ENCODE measurements around the gene PDE4DIP. TPM values are rescaled to one million over a fixed set of nuclear protein-coding genes. Genes with fewer than 3 reads are reported as not detected.
"Not testable (repeated sequence)": the region's sequence is repeated elsewhere in the genome, so short reads cannot be mapped to it uniquely, and the experiment has no call there.

Gene PDE4DIP
- total RNA-seq, 2 donors from 2014 or later, result 17.8 to 33.8 TPM

- not testable (repeated sequence) for H3K36me3 Mint-ChIP-seq; DNase-seq (ENCODE audit: low spot score); H3K27me3 Mint-ChIP-seq; ATAC-seq; H3K4me3 Mint-ChIP-seq; H3K27ac Mint-ChIP-seq; H3K4me1 Mint-ChIP-seq (ENCODE audit: low read depth in 2 of 2); H3K9me3 Mint-ChIP-seq
These were observed 114.1 kb downstream of the PDE4DIP start for GRCh38 chr1:148958343-148958742.

DNA sequence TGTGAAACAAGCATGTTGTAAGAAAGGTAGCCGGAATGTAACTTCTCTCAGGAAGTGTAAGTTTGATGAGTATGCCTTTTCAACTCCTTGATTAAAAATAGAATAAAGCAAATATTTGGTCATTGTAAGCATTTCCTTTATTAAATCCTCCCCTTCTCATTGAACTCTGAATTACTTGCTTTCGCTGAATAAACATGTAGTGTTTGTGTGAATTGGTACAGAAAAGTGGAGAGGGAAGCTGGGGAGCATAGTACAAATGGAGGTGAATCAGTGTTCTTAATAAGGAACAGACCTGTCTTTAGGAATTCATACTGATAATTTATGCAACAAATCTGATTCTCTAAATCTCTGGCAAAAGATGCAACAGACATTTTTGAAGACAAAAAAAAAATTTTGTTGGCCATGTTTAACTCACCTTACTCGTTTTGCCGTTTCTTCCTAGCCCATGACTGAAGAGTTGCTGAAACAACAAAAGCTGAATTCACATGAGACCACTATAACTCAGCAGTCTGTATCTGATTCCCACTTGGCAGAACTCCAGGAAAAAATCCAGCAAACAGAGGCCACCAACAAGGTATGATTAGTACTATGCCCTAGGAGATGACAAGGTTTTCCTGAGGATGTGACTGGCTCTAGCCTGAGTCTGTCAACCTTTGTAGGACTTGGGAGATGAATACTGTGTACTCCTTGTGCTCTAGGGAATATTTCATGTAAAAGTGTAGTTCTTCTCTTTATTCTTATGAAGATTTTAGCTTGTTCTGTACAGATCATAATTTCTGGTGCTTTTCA, 116.2 kb downstream of the PDE4DIP start:
- not testable (repeated sequence) for H3K27me3 Mint-ChIP-seq; H3K4me1 Mint-ChIP-seq (ENCODE audit: low read depth in 2 of 2); H3K4me3 Mint-ChIP-seq; H3K27ac Mint-ChIP-seq; DNase-seq (ENCODE audit: low spot score); H3K36me3 Mint-ChIP-seq; H3K9me3 Mint-ChIP-seq; ATAC-seq

- not testable (repeated sequence) for H3K27me3 Mint-ChIP-seq; H3K27ac Mint-ChIP-seq; H3K9me3 Mint-ChIP-seq; ATAC-seq; DNase-seq (ENCODE audit: low spot score); H3K36me3 Mint-ChIP-seq; H3K4me3 Mint-ChIP-seq; H3K4me1 Mint-ChIP-seq (ENCODE audit: low read depth in 2 of 2)
These were observed 118.1 kb downstream of the PDE4DIP start for GRCh38 chr1:148962127-148962857.

DNA sequence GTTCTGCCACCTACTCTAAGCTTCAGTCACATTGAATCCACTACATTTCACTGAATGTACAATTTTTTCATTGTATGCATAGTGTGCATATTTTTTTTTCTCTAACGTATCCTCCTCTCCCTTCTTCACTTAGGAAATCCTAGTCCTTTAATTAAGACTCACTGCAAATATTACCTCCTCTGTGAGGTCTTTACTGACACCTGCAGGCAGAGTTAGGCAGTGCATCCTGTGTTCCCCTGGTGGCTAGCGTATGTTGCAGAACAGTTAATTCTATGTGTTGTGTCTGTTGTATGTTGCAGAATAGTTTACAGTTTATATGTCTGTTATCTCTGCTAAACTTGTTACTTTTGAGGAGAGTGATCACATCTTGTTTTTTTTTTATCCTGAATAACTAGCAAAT, 121.9 kb downstream of the PDE4DIP start:
- not testable (repeated sequence) for H3K4me1 Mint-ChIP-seq (ENCODE audit: low read depth in 2 of 2); H3K27me3 Mint-ChIP-seq; H3K36me3 Mint-ChIP-seq; H3K27ac Mint-ChIP-seq; DNase-seq (ENCODE audit: low spot score); H3K4me3 Mint-ChIP-seq; H3K9me3 Mint-ChIP-seq
- peak; percentile 84 to 86 for ATAC-seq

DNA sequence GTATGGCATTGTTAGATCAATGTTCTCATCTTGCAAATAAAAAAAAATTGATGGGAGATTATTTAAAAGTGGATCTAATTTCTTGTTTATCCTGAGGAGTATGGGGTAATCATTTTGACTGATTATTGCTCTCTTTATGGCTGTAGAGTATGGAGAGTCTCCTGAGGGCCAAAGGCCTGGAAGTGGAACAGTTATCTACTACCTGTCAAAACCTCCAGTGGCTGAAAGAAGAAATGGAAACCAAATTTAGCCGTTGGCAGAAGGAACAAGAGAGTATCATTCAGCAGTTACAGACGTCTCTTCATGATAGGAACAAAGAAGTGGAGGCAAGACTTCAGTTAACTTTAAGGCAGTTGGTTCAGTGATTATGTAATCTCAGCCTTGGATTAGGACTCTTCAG, 123.4 kb downstream of the PDE4DIP start:
- H3K36me3 Mint-ChIP-seq; H3K9me3 Mint-ChIP-seq; DNase-seq (ENCODE audit: low spot score); H3K27ac Mint-ChIP-seq; H3K4me3 Mint-ChIP-seq; H3K4me1 Mint-ChIP-seq (ENCODE audit: low read depth in 2 of 2); H3K27me3 Mint-ChIP-seq; ATAC-seq: not testable (repeated sequence)

DNA sequence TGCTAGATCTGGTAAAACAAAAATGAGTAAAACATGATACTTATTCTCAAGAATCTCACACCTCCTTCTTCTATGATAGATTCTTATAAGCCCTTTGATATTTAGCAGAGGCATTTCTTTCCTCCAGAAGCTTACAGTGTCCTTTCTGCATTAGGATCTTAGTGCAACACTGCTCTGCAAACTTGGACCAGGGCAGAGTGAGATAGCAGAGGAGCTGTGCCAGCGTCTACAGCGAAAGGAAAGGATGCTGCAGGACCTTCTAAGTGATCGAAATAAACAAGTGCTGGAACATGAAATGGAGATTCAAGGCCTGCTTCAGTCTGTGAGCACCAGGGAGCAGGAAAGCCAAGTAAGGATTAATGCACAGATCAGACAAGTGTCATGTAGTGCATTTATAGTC, 124.5 kb downstream of the PDE4DIP start:
- ATAC-seq; H3K36me3 Mint-ChIP-seq; DNase-seq (ENCODE audit: low spot score); H3K27me3 Mint-ChIP-seq; H3K4me1 Mint-ChIP-seq (ENCODE audit: low read depth in 2 of 2); H3K4me3 Mint-ChIP-seq; H3K27ac Mint-ChIP-seq; H3K9me3 Mint-ChIP-seq: not testable (repeated sequence)

GRCh38 chr1:148969126-148969525, 124.9 kb downstream of the PDE4DIP start:
- not testable (repeated sequence) for H3K27me3 Mint-ChIP-seq; H3K4me1 Mint-ChIP-seq (ENCODE audit: low read depth in 2 of 2); ATAC-seq; DNase-seq (ENCODE audit: low spot score); H3K9me3 Mint-ChIP-seq; H3K4me3 Mint-ChIP-seq; H3K27ac Mint-ChIP-seq; H3K36me3 Mint-ChIP-seq

DNA sequence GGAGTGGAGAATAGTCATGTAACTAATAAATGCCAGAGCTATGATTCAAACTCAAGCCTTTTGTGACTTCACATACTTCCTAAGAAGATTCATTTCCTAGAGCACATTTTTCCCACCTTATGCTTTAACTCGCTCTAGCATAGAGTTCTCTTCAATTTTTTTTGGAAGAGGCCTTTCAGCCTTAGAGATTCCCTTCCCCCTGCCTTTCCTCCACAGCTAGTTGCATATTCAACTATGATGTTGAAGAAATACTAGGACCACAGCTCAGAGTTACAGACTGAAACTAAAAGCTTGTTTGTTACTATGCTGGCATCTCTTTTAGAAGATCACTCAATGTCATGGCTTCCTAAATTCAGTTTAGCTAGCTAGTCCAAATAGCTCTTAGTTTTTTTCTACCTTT, 131.2 kb downstream of the PDE4DIP start:
- Mint-ChIP-seq H3K36me3 (peaks cover 13% of the 10 kb centered on the region), H3K4me1 (ENCODE audit: low read depth in 2 of 2) (peaks cover 7 to 10% of the 10 kb centered on the region in 2 donors), H3K4me3 (peak overlapping the region; percentile 71), H3K27ac (peak overlapping the region; percentile 70 to 86)
- H3K9me3 Mint-ChIP-seq; DNase-seq (ENCODE audit: low spot score); H3K27me3 Mint-ChIP-seq: not testable (repeated sequence)
- ATAC-seq, result peak in 1 of 2 donors; percentile 70

DNA sequence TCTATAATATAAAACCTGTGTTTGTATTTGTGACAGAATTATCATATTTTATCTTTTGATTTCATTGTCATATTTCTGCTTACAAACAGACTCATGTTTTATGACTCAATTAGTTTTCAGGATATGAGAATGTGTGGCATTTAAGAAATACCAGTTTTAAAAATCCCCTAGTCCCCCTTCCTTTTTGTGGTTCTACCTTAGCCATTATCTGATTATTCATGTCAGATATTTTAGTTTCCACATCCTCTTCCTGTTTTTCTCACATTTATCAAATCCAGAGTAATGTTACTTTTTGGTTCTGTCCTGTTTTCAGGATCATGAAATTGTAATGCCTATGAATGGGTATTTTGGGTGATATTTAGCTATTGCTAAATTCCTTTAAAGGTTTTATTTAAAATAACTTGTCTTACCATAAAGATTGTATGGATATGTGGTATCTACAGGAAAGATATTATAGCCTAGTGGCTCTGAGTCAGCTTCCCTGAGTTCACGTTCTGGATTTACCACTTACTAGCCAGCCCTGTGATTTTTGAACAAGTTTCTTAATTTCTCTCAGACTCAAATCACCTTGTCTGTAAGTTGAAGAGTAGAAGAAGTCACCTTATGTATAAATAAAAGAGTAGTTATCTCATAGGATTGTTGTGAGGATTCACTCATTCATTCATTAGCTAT, 131.8 kb downstream of the PDE4DIP start:
- peaks cover 7 to 10% of the 10 kb centered on the region in 2 donors for H3K4me1 Mint-ChIP-seq (ENCODE audit: low read depth in 2 of 2)
- peak; percentile 72 to 85 for ATAC-seq
- peak overlapping the region; percentile 71 for H3K4me3 Mint-ChIP-seq
- not testable (repeated sequence) for DNase-seq (ENCODE audit: low spot score); H3K27me3 Mint-ChIP-seq; H3K9me3 Mint-ChIP-seq
- H3K27ac Mint-ChIP-seq, result peak overlapping the region; percentile 70 to 86
- peaks cover 17% of the 10 kb centered on the region for H3K36me3 Mint-ChIP-seq

GRCh38 chr1:148977785-148978184, 133.6 kb downstream of the PDE4DIP start:
- H3K27me3 Mint-ChIP-seq; H3K4me3 Mint-ChIP-seq; DNase-seq (ENCODE audit: low spot score): not testable (repeated sequence)

DNA sequence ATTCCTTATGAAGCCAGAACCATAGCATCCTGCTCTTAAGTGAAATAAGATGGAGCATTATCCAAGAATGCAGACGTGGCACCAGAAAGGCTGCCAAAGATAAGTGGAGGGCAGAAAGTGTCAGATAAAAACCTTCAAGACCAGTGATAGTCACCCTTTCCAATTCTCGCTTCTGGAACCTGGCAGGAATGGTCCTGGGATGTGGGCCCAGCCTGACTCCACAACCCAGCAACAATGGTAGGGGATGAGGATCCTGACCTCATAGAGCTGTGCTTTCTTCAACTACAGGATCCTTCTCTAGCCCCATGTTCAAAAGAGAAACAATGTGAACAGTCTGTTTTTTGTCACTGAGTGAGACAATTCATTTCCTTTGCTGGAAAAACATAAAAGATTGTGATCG, 145.2 kb downstream of the PDE4DIP start:
- peaks cover 10 to 12% of the 10 kb centered on the region in 2 donors for H3K27me3 Mint-ChIP-seq
- not testable (repeated sequence) for H3K4me1 Mint-ChIP-seq (ENCODE audit: low read depth in 2 of 2); H3K4me3 Mint-ChIP-seq; H3K9me3 Mint-ChIP-seq; H3K27ac Mint-ChIP-seq; H3K36me3 Mint-ChIP-seq; DNase-seq (ENCODE audit: low spot score); ATAC-seq

More at GRCh38 chr1:148977785-148978184, 133.6 kb downstream of the PDE4DIP start:
- ATAC-seq, H3K27ac Mint-ChIP-seq, H3K9me3 Mint-ChIP-seq: not testable (repeated sequence)
- Mint-ChIP-seq H3K4me1 (ENCODE audit: low read depth in 2 of 2) (peaks cover 7 to 10% of the 10 kb centered on the region in 2 donors), H3K36me3 (peaks cover 22% of the 10 kb centered on the region)

GRCh38 chr1:148990233-148990788, 146.1 kb downstream of the PDE4DIP start:
- ATAC-seq; H3K4me3 Mint-ChIP-seq; H3K27ac Mint-ChIP-seq; H3K36me3 Mint-ChIP-seq; H3K9me3 Mint-ChIP-seq; DNase-seq (ENCODE audit: low spot score); H3K4me1 Mint-ChIP-seq (ENCODE audit: low read depth in 2 of 2): not testable (repeated sequence)
- peaks cover 10 to 12% of the 10 kb centered on the region in 2 donors for H3K27me3 Mint-ChIP-seq

DNA sequence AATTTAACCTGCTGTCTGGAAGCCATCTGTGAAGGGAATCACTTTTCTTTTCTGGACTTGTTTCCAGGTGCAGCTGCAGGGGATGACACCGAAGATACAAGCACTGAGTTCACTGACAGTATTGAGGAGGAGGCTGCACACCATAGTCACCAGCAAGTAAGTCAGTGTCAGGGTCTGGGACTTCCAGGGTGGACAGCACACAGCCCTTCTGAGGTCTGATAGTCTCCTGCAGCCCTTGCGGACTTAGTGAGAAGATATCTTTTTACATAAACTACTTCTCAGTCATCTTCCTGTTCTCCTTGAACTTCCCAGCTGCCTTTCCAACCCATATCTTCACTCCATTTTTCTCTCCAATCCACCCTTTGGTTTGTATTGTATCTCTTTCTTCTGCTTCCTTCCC, 147.6 kb downstream of the PDE4DIP start:
- H3K4me1 Mint-ChIP-seq (ENCODE audit: low read depth in 2 of 2); H3K36me3 Mint-ChIP-seq; H3K4me3 Mint-ChIP-seq; H3K9me3 Mint-ChIP-seq; H3K27ac Mint-ChIP-seq; DNase-seq (ENCODE audit: low spot score): not testable (repeated sequence)
- ATAC-seq, result peak in 1 of 2 donors; percentile 31
- peaks cover 10 to 12% of the 10 kb centered on the region in 2 donors for H3K27me3 Mint-ChIP-seq

All from natural killer cell treated with Interleukin-12 subunit alpha and Interleukin-12 subunit beta and Interleukin-15 and Interleukin-18, amount 100 ng/mL, for 72 hours (primary cell).